ENCODE results near the gene ACSM5. TPM values are rescaled to one million over a fixed set of nuclear protein-coding genes. Genes with fewer than 3 reads are reported as not detected.
"Not testable (repeated sequence)": the region's sequence is repeated elsewhere in the genome, so short reads cannot be mapped to it uniquely, and the experiment has no call there.

The ACSM5 gene
- total RNA-seq, 2 experiments from 2014 or later: not detected

GRCh38 chr16:20410121-20410723, 888 bp downstream of the ACSM5 start:
- POLR2A ChIA-PET: no interaction called here
- Mint-ChIP-seq H3K36me3 (ENCODE audit: low read depth) (no peaks in the 10 kb centered on the region), H3K9me3 (no peaks in the 10 kb centered on the region)

GRCh38 chr16:20411055-20411454, 1.7 kb downstream of the ACSM5 start:
- no peak overlapping the region for H3K4me3 Mint-ChIP-seq
- H3K9me3 Mint-ChIP-seq: no peaks in the 10 kb centered on the region
- H3K27ac Mint-ChIP-seq: no peak overlapping the region
- H3K27me3 Mint-ChIP-seq: peaks cover 3% of the 10 kb centered on the region
- H3K36me3 Mint-ChIP-seq (ENCODE audit: low read depth): no peaks in the 10 kb centered on the region
- ChIA-PET CTCF (no interaction called here), POLR2A (no interaction called here)
- no peak for DNase-seq
- H3K4me1 Mint-ChIP-seq: no peaks in the 10 kb centered on the region

More at GRCh38 chr16:20410121-20410723, 888 bp downstream of the ACSM5 start:
- no peak for DNase-seq
- CTCF ChIA-PET: no interaction called here
- Mint-ChIP-seq H3K27ac (no peak overlapping the region), H3K27me3 (peaks cover 3% of the 10 kb centered on the region), H3K4me1 (no peaks in the 10 kb centered on the region), H3K4me3 (no peak overlapping the region)

- POLR2A ChIA-PET: no interaction called here
- no peak for DNase-seq
- H3K36me3 Mint-ChIP-seq (ENCODE audit: low read depth): no peaks in the 10 kb centered on the region
- H3K27ac Mint-ChIP-seq: no peak overlapping the region
- CTCF ChIA-PET: no interaction called here
- no peaks in the 10 kb centered on the region for H3K4me1 Mint-ChIP-seq
- peaks cover 7% of the 10 kb centered on the region for H3K27me3 Mint-ChIP-seq
- no peaks in the 10 kb centered on the region for H3K9me3 Mint-ChIP-seq
- no peak overlapping the region for H3K4me3 Mint-ChIP-seq
Observed at GRCh38 chr16:20415541-20415940, 6.2 kb downstream of the ACSM5 start.

GRCh38 chr16:20419093-20419492, 9.8 kb downstream of the ACSM5 start:
- H3K27ac Mint-ChIP-seq; H3K36me3 Mint-ChIP-seq (ENCODE audit: low read depth); DNase-seq; H3K27me3 Mint-ChIP-seq; H3K4me1 Mint-ChIP-seq; H3K4me3 Mint-ChIP-seq; POLR2A ChIA-PET; CTCF ChIA-PET; H3K9me3 Mint-ChIP-seq: not testable (repeated sequence)

GRCh38 chr16:20421748-20422147, 12.4 kb downstream of the ACSM5 start:
- H3K4me3 Mint-ChIP-seq; H3K9me3 Mint-ChIP-seq; H3K27me3 Mint-ChIP-seq; POLR2A ChIA-PET; DNase-seq; CTCF ChIA-PET; H3K4me1 Mint-ChIP-seq; H3K27ac Mint-ChIP-seq; H3K36me3 Mint-ChIP-seq (ENCODE audit: low read depth): not testable (repeated sequence)

GRCh38 chr16:20423772-20424128, 14.4 kb downstream of the ACSM5 start:
- H3K27me3 Mint-ChIP-seq; POLR2A ChIA-PET; CTCF ChIA-PET; H3K27ac Mint-ChIP-seq; H3K36me3 Mint-ChIP-seq (ENCODE audit: low read depth); H3K4me1 Mint-ChIP-seq; DNase-seq; H3K4me3 Mint-ChIP-seq; H3K9me3 Mint-ChIP-seq: not testable (repeated sequence)

GRCh38 chr16:20424129-20424866, 15.0 kb downstream of the ACSM5 start:
- ChIA-PET CTCF (no interaction called here), POLR2A (no interaction called here)
- Mint-ChIP-seq H3K27ac (no peak overlapping the region), H3K9me3 (no peaks in the 10 kb centered on the region), H3K27me3 (no peaks in the 10 kb centered on the region), H3K4me3 (no peak overlapping the region), H3K36me3 (ENCODE audit: low read depth) (no peaks in the 10 kb centered on the region), H3K4me1 (no peaks in the 10 kb centered on the region)
- no peak for DNase-seq

GRCh38 chr16:20427401-20427797, 18.1 kb downstream of the ACSM5 start:
- DNase-seq; H3K27me3 Mint-ChIP-seq; H3K4me3 Mint-ChIP-seq; H3K27ac Mint-ChIP-seq; CTCF ChIA-PET; H3K36me3 Mint-ChIP-seq (ENCODE audit: low read depth); H3K9me3 Mint-ChIP-seq; POLR2A ChIA-PET; H3K4me1 Mint-ChIP-seq: not testable (repeated sequence)

GRCh38 chr16:20429499-20429898, 20.2 kb downstream of the ACSM5 start:
- H3K27ac Mint-ChIP-seq; H3K9me3 Mint-ChIP-seq; H3K36me3 Mint-ChIP-seq (ENCODE audit: low read depth); POLR2A ChIA-PET; H3K4me3 Mint-ChIP-seq; DNase-seq; H3K27me3 Mint-ChIP-seq; CTCF ChIA-PET; H3K4me1 Mint-ChIP-seq: not testable (repeated sequence)

- H3K27ac Mint-ChIP-seq; H3K4me3 Mint-ChIP-seq; CTCF ChIA-PET; DNase-seq; H3K27me3 Mint-ChIP-seq; POLR2A ChIA-PET; H3K9me3 Mint-ChIP-seq; H3K4me1 Mint-ChIP-seq; H3K36me3 Mint-ChIP-seq (ENCODE audit: low read depth): not testable (repeated sequence)
Observed at GRCh38 chr16:20430480-20430879, 21.1 kb downstream of the ACSM5 start.

- no peaks in the 10 kb centered on the region for H3K4me1 Mint-ChIP-seq
- no peaks in the 10 kb centered on the region for H3K9me3 Mint-ChIP-seq
- ChIA-PET CTCF (no interaction called here), POLR2A (no interaction called here)
- H3K27me3 Mint-ChIP-seq: no peaks in the 10 kb centered on the region
- no peaks in the 10 kb centered on the region for H3K36me3 Mint-ChIP-seq (ENCODE audit: low read depth)
- DNase-seq: no peak
- H3K4me3 Mint-ChIP-seq: no peak overlapping the region
- H3K27ac Mint-ChIP-seq: no peak overlapping the region
Observed at GRCh38 chr16:20430948-20431347, 21.6 kb downstream of the ACSM5 start.

GRCh38 chr16:20438950-20439349, 29.6 kb downstream of the ACSM5 start:
- H3K9me3 Mint-ChIP-seq; CTCF ChIA-PET; H3K27me3 Mint-ChIP-seq; DNase-seq; H3K4me3 Mint-ChIP-seq; H3K27ac Mint-ChIP-seq; H3K4me1 Mint-ChIP-seq; H3K36me3 Mint-ChIP-seq (ENCODE audit: low read depth); POLR2A ChIA-PET: not testable (repeated sequence)

- not testable (repeated sequence) for DNase-seq, H3K27ac Mint-ChIP-seq
Observed at GRCh38 chr16:20439820-20440231, 30.5 kb downstream of the ACSM5 start.

GRCh38 chr16:20440731-20441130, 31.4 kb downstream of the ACSM5 start:
- H3K4me3 Mint-ChIP-seq; H3K36me3 Mint-ChIP-seq (ENCODE audit: low read depth); CTCF ChIA-PET; H3K27ac Mint-ChIP-seq; H3K27me3 Mint-ChIP-seq; H3K4me1 Mint-ChIP-seq; DNase-seq; POLR2A ChIA-PET; H3K9me3 Mint-ChIP-seq: not testable (repeated sequence)

More at GRCh38 chr16:20439820-20440231, 30.5 kb downstream of the ACSM5 start:
- H3K4me3 Mint-ChIP-seq; H3K27me3 Mint-ChIP-seq; H3K36me3 Mint-ChIP-seq (ENCODE audit: low read depth); H3K9me3 Mint-ChIP-seq; POLR2A ChIA-PET; CTCF ChIA-PET; H3K4me1 Mint-ChIP-seq: not testable (repeated sequence)
